Endothelial cell of umbilical vein (primary cell): ENCODE results near the gene PCDHB5.
"Not testable (repeated sequence)": the region's sequence is repeated elsewhere in the genome, so short reads cannot be mapped to it uniquely, and the experiment has no call there.

Experiments
- EZH2 ChIP-seq: IDR thresholded peaks from 2 replicates; pipeline ENCODE4 v1.6.1; 2012; ENCODE audit warnings: borderline replicate concordance, low read depth, mild to moderate bottlenecking, moderate library complexity, low read length, inconsistent platforms; ENCODE audit not compliant: severe bottlenecking
- GATA2 ChIP-seq: IDR thresholded peaks from 2 replicates; pipeline ENCODE4 v1.7.0; 2011; ENCODE audit warnings: low read depth, mild to moderate bottlenecking, moderate library complexity, mixed read lengths, low read length; ENCODE audit not compliant: insufficient read length, insufficient read depth
- POLR2A ChIP-seq: IDR thresholded peaks from 2 replicates; pipeline ENCODE4 v1.6.1; 2012; ENCODE audit warnings: low read depth, mild to moderate bottlenecking, control low read depth, low read length
- POLR2AphosphoS5 ChIP-seq: IDR thresholded peaks from 2 replicates; pipeline ENCODE4 v1.6.1; 2012; ENCODE audit warnings: low read depth, mild to moderate bottlenecking, control low read depth, low read length, moderate library complexity; ENCODE audit not compliant: insufficient read depth
- TF ChIP-seq, protein P1 (sequence below), 2 donors: IDR thresholded peaks; 1 replicate in 1 of 2; 2 replicates in 1 of 2; pipeline ENCODE4 v1.5.1; 2011; ENCODE audit warnings: low read length in 2 of 2, mild to moderate bottlenecking in 2 of 2, moderate library complexity in 2 of 2, control low read depth in 1 of 2, inconsistent platforms in 1 of 2, low read depth in 1 of 2; ENCODE audit not compliant: insufficient read depth in 1 of 2; ENCODE audit errors: extremely low read depth in 1 of 2
- TF ChIP-seq, protein P2 (sequence below): IDR thresholded peaks from 2 replicates; pipeline ENCODE4 v1.6.1; 2011; ENCODE audit not compliant: insufficient read depth, insufficient read length

DNA sequence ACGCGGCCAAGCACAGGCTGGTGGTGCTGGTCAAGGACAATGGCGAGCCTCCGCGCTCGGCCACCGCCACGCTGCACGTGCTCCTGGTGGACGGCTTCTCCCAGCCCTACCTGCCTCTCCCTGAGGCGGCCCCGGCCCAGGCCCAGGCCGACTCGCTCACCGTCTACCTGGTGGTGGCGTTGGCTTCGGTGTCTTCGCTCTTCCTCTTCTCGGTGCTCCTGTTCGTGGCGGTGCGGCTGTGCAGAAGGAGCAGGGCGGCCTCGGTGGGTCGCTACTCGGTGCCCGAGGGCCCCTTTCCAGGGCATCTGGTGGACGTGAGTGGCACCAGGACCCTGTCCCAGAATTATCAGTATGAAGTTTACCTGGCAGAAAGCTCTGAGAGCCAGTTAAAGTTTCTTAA, 22.9 kb downstream of the PCDHB5 start:
- TF ChIP-seq, protein P1, sequence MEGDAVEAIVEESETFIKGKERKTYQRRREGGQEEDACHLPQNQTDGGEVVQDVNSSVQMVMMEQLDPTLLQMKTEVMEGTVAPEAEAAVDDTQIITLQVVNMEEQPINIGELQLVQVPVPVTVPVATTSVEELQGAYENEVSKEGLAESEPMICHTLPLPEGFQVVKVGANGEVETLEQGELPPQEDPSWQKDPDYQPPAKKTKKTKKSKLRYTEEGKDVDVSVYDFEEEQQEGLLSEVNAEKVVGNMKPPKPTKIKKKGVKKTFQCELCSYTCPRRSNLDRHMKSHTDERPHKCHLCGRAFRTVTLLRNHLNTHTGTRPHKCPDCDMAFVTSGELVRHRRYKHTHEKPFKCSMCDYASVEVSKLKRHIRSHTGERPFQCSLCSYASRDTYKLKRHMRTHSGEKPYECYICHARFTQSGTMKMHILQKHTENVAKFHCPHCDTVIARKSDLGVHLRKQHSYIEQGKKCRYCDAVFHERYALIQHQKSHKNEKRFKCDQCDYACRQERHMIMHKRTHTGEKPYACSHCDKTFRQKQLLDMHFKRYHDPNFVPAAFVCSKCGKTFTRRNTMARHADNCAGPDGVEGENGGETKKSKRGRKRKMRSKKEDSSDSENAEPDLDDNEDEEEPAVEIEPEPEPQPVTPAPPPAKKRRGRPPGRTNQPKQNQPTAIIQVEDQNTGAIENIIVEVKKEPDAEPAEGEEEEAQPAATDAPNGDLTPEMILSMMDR (IDR thresholded peaks at IDR 0.05; ENCODE audit: extremely low read depth in 1 of 2, insufficient read depth in 1 of 2, low read depth in 1 of 2, low read length in 2 of 2) = not testable (repeated sequence)
- TF ChIP-seq POLR2A, GATA2, EZH2, POLR2AphosphoS5: not testable (repeated sequence)
- TF ChIP-seq, protein P2, sequence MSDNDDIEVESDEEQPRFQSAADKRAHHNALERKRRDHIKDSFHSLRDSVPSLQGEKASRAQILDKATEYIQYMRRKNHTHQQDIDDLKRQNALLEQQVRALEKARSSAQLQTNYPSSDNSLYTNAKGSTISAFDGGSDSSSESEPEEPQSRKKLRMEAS = not testable (repeated sequence)
